ENCODE data around the gene TENM4.

The TENM4 gene

DNA sequence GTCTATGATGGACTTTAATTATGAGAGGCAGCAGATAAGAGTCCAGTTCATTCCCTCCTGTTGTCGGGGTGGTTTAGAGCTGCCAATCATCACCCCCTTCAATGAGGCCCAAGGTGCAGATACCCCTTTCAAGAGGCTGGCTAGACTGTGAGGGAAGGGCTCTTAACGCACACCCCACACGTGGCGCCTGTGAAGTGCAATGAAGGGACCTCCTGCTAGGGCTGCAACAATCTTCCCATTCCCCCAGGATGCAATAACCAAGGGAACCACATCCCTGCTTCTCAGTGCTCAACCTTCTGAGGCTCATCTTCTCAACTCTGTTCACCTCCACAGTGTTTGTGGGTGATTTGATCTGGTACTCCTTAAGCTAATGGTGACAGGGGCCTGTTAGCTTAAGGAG is 19.0 kb downstream of the TENM4 start:
- in situ Hi-C loops (cut with MboI; ENCODE audit: low sequenced_read_pairs), result no loop called here

GRCh38 chr11:79419120-79419519 is 21.7 kb downstream of the TENM4 start:
- in situ Hi-C loops (cut with MboI; ENCODE audit: low sequenced_read_pairs), result no loop called here

DNA sequence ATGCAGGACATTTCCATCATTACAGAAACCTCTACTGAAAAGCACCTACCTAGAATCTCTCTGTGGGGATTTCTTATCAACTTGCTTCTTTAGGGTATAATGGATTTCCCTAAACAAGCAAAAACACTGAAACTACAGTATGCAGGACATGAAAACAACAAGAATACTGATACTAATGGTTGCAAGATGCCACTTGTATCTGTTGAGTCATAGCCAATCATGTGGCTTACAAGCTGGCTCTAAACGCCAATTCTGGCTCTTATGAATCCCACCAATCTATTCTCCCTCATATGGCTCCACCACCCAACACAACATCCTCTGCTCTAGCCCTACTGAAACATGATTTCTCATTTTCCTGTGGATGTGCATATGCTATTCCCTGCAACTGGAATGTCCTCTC is 22.6 kb downstream of the TENM4 start:
- in situ Hi-C loops (cut with MboI; ENCODE audit: low sequenced_read_pairs), result no loop called here

DNA sequence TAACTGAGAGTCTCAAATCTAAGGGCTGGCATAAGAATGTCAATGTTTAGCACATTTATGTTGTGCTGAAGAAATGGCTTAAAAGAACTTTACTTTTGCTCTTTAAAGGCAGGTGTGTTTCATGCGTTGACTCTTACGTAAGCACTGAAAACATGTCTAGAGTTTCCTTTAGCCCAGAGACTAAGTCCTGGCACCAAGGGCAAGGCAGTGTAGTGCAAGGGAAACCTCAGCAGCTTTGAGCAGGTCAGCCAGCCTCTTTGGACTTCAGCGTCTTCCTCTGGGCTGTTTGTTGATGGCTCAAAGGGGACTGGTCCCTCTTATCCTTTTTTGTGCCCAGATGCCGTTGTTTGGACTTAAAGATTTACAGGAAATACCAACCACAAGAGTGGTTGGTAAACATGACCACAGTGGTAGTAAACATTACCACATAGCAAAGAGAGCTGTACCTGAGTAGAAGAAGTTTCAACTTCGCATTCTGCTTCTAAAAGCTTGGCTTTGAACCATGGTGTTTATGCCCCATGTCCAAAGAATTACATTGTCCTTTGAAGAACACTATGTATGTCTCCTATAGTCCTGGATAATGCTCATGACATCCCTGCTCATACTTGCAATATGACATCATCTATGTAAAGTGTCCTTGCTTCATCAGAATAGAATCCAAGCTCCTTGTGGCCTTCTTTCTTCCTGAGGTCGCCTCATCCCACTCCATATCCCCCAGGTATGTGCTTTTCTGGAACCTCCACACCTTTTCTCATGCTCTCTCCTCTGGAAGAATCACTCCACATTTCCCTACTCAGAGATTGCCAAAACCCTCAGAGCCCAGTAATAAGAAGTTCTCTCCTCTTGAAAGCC is 23.5 kb downstream of the TENM4 start:
- in situ Hi-C loops (cut with MboI; ENCODE audit: low sequenced_read_pairs), result no loop called here

- in situ Hi-C loops (cut with MboI; ENCODE audit: low sequenced_read_pairs), result no loop called here
Measured at GRCh38 chr11:79415912-79416311, 24.9 kb downstream of the TENM4 start.

DNA sequence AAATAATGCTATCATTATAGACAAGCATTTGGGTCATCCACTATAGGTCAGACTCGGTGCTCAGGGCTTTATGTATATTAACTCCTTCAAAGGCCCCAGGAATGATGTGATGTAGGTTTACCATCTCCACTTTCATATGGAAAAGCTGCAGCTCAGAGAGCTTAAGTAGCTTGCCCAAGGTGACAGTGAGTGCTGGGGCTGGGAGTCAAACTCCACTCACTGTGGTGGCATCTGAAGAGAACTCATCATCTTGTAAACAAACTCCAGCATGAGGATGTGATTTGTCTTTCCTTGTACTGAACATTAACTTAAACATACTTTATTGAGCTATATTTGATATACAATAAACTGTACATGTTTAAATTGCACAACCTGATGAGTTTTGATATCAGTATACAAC is 25.4 kb downstream of the TENM4 start:
- in situ Hi-C loops (cut with MboI; ENCODE audit: low sequenced_read_pairs), result no loop called here

GRCh38 chr11:79414644-79415317 is 26.0 kb downstream of the TENM4 start:
- in situ Hi-C loops (cut with MboI; ENCODE audit: low sequenced_read_pairs), result no loop called here

- in situ Hi-C loops (cut with MboI; ENCODE audit: low sequenced_read_pairs), result no loop called here
Measured at GRCh38 chr11:79414041-79414440, 26.8 kb downstream of the TENM4 start.

DNA sequence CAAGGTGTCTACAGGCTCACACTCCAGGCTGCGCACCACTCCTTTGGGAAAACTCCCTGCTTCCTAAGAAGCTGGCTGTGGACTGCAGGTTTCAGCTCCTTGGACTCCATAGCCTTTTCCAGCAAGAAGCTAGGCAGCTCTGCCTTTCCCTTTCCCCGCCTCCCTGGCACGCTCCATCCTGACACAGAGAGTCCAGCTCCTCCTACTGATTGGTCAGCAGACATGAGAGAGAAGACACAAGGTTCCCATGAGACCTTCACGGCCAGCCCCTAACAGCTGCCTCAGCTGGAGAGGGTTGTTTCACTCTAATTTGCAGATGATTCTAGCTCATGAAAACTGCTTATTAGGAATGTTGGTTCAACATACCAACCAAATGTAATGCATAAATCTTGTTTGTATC is 27.6 kb downstream of the TENM4 start:
- in situ Hi-C loops (cut with MboI; ENCODE audit: low sequenced_read_pairs), result no loop called here

- in situ Hi-C loops (cut with MboI; ENCODE audit: low sequenced_read_pairs), result no loop called here
Measured at GRCh38 chr11:79412761-79413160, 28.1 kb downstream of the TENM4 start.

DNA sequence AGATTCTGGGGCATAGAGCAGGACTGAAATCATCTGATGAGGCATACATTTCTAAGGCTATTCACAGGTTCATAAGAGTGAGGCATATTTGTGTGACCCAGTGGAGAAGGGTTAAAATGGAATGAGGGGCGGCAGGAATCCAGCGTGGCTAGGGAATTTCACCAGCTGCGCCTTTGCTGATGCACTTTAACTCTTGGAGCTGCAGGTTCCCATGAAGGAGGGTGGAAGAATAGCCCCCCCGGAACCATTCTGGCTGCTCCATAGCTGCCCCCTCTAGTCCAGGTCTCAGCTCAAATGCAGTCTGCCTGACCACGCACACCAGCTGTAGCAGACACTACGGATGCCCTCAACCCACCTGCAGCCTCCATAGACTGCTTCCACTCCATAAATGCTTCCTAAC is 31.5 kb downstream of the TENM4 start:
- in situ Hi-C loops (cut with MboI; ENCODE audit: low sequenced_read_pairs), result no loop called here

DNA sequence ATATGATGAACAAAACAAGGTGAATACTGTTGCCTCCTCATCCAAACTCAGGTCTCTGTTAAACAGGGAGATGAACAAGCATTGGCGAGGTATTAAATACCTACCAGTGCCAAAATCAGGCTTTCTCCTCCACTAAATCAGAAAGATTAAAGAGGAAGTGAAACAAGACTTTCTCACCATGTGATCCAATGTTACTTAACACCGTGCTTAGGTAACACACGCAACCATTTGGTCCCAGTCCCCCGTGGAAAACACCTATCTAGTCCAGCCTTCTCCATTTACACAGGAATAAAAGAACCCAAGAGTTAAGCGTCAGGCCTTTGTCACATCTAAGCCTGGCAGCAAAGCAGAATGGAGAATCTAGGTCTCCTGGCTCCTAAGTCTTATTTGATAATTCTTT is 34.5 kb downstream of the TENM4 start:
- in situ Hi-C loops (cut with MboI; ENCODE audit: low sequenced_read_pairs), result no loop called here

- in situ Hi-C loops (cut with MboI; ENCODE audit: low sequenced_read_pairs), result no loop called here
Measured at GRCh38 chr11:79404806-79405205, 36.0 kb downstream of the TENM4 start.

GRCh38 chr11:79404325-79404724 is 36.5 kb downstream of the TENM4 start:
- in situ Hi-C loops (cut with MboI; ENCODE audit: low sequenced_read_pairs), result no loop called here

DNA sequence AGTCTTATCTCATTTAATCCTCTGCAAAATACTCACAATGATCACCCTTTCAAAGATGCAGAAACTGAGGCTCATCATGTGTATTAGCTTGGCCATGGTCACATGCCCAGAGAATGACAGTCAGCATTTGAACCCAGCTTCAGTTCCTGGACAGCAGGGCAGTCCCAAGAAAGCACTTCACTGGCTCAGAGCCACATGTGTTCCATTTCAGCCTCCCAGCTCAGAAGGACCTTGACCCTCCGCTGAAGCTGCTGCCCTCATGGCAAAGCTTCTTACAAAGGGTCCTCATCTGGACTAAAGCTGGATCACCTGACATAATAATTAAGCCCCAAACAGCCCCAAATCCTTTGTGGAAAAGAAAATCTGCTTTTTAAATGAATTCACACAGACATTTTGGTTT is 37.0 kb downstream of the TENM4 start:
- in situ Hi-C loops (cut with MboI; ENCODE audit: low sequenced_read_pairs), result no loop called here

DNA sequence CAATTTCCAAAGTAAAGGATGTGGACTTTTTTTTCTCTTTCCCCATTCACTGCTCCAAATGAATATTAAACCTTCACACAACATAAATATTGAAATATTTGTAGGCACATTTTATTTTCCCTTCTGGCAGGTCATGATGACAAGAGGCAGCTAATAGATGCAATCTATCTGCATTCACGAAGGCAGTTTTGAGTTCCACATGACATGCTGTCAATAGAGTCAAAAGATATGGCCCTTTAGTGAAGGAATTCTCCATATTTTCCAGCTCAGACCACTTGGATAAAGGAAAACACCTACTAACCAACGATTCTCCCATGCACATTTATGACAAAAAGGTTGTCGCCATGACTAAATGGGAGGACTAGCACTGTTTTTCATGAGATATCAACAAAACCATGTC is 37.9 kb downstream of the TENM4 start:
- in situ Hi-C loops (cut with MboI; ENCODE audit: low sequenced_read_pairs), result no loop called here

DNA sequence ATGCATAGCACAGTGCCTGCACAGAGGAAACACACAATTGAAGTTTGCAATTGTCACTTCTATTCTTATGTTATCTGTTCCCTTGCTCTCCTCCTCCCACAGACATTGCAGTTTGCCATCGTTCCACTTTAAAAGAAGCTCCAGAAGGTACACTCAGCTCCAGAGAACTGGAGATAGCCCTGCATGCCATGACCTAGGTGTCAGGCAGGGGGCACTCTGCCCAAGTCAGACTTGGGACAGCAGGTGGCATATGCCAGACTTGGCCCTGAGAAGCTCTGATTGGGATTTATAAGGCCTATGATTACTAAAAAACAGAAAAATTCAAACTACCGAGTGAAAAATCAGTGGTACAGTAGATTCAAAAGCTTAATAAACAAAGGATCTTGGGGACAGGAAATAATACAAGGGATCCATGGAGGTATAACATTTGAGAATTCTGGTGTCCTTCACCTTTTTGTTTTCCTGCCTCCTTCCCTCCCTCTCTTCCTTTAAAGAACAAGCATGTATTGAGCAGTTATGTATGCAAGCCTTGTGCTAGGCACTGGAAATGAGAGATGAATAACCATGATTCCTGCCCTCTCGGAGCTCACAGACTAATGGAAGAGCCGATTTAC is 40.0 kb downstream of the TENM4 start:
- in situ Hi-C loops (cut with MboI; ENCODE audit: low sequenced_read_pairs), result no loop called here

DNA sequence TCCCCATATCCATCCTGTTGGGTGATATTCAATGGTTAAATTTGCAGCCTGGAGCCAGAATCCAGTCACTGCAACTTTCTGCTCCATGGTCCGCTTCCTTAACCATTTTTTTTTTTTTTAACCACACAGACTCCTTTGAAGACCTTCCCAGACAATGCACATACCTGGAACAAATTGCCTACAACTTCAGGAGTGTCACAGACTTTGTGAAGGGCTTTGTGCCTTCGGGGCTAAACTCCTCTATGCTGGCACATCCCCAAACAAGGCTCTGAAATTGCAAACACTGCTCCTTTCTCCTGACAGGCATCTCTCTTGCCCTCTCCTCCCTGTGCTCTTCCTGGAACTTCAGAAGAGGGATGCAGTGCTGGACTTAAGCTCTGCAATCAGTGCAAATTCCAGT is 40.6 kb downstream of the TENM4 start:
- in situ Hi-C loops (cut with MboI; ENCODE audit: low sequenced_read_pairs), result no loop called here

- in situ Hi-C loops (cut with MboI; ENCODE audit: low sequenced_read_pairs), result no loop called here
Measured at GRCh38 chr11:79397252-79397651, 43.6 kb downstream of the TENM4 start.

- in situ Hi-C loops (cut with MboI; ENCODE audit: low sequenced_read_pairs), result no loop called here
Measured at GRCh38 chr11:79396674-79397073, 44.2 kb downstream of the TENM4 start.

GRCh38 chr11:79396001-79396400 is 44.8 kb downstream of the TENM4 start:
- in situ Hi-C loops (cut with MboI; ENCODE audit: low sequenced_read_pairs), result no loop called here
